IPS-NIHi7 (cell line): ENCODE results near the gene TEX30.

Source experiments
- DNase-seq: peaks from one replicate; pipeline ENCODE4 v3.0.0; 2012; ENCODE audit warnings: mixed read lengths; ENCODE audit errors: extremely low spot score

The TEX30 gene

GRCh38 chr13:102779436-102780159, 6.0 kb upstream of the TEX30 start:
- DNase-seq: no peak

- no peak for DNase-seq
Observed at GRCh38 chr13:102777736-102778135, 4.2 kb upstream of the TEX30 start.

GRCh38 chr13:102776271-102776670, 2.7 kb upstream of the TEX30 start:
- no peak for DNase-seq

GRCh38 chr13:102774591-102775520, 1.3 kb upstream of the TEX30 start:
- no peak for DNase-seq

GRCh38 chr13:102774214-102774568, 605 bp upstream of the TEX30 start:
- DNase-seq: no peak

GRCh38 chr13:102772042-102772425, 1.6 kb downstream of the TEX30 start:
- no peak for DNase-seq

GRCh38 chr13:102771298-102772041, 2.1 kb downstream of the TEX30 start:
- DNase-seq: no peak

GRCh38 chr13:102770435-102770834, 3.2 kb downstream of the TEX30 start:
- DNase-seq: no peak

- DNase-seq: no peak
Observed at GRCh38 chr13:102769679-102770078, 3.9 kb downstream of the TEX30 start.

- no peak for DNase-seq
Observed at GRCh38 chr13:102768909-102769308, 4.7 kb downstream of the TEX30 start.

- no peak for DNase-seq
Observed at GRCh38 chr13:102763741-102764140, 9.8 kb downstream of the TEX30 start.

- no peak for DNase-seq
Observed at GRCh38 chr13:102761071-102761470, 12.5 kb downstream of the TEX30 start.

- no peak for DNase-seq
Observed at GRCh38 chr13:102758842-102759241, 14.7 kb downstream of the TEX30 start.

GRCh38 chr13:102757006-102757405, 16.6 kb downstream of the TEX30 start:
- no peak for DNase-seq

GRCh38 chr13:102751886-102752285, 21.7 kb downstream of the TEX30 start:
- no peak for DNase-seq

- DNase-seq: no peak
Observed at GRCh38 chr13:102742506-102742905, 31.1 kb downstream of the TEX30 start.

- DNase-seq: no peak
Observed at GRCh38 chr13:102742101-102742500, 31.5 kb downstream of the TEX30 start.

GRCh38 chr13:102729560-102730270, 43.9 kb downstream of the TEX30 start:
- DNase-seq: no peak

- no peak for DNase-seq
Observed at GRCh38 chr13:102726430-102726829, 47.2 kb downstream of the TEX30 start.

GRCh38 chr13:102724923-102725322, 48.7 kb downstream of the TEX30 start:
- DNase-seq: no peak

- no peak for DNase-seq
Observed at GRCh38 chr13:102721800-102722231, 51.8 kb downstream of the TEX30 start.

GRCh38 chr13:102718746-102719145, 54.8 kb downstream of the TEX30 start:
- DNase-seq: no peak
